IPS-18c (cell line): ENCODE measurements around the gene MAS1L.

Source experiments
- H3K4me3 ChIP-seq: 2 replicates; pipeline ENCODE4 v1.7.0; 2013; ENCODE audit warnings: low read depth, mild to moderate bottlenecking, low read length, moderate library complexity; ENCODE audit not compliant: insufficient read depth
- H3K9me3 ChIP-seq: one replicate; pipeline ENCODE4 v1.6.1; 2013; ENCODE audit warnings: mild to moderate bottlenecking, low read length, moderate library complexity; ENCODE audit not compliant: control insufficient read depth, insufficient read depth

Gene MAS1L

DNA sequence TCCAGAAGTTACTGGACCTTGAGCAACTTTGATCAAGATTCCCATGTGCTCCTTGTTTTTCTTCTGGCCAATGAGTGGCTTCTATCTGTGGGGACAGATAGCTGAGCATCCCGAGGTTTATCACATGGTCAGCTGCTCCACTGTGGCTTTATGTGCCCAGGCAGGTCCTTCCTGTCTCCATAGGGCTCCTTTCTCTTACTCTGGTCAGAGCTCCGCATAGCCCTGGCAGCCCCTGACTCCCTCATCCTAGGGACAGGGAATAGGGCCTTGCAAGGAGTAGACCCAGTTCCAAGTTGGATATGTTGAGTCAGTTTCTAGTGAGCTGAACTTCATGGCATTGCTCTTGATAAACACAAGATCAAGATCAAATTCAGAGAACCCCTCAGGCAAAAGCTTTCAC, 6.4 kb upstream of the MAS1L start:
- no peaks in the 10 kb centered on the region for H3K9me3 ChIP-seq
- no peak overlapping the region for H3K4me3 ChIP-seq

DNA sequence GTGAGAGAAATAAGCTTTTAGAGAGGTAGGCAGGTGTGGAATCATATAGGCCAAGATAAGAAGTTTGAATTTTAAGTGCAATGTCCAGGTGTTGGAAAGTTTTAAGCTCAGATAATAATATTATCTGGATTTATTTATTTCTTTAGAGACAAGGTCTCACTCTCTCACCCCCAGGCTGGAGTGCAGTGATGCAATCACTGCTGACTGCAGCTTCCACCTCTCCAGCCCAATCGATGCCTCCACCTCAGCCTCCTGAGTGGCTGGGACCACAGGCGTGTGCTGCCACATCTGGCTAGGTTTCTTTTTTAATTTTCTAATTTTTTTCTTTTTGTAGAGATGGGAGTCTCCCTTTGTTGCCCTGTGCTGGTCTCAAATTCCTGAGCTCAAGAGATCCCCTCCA, 5.5 kb upstream of the MAS1L start:
- Histone ChIP-seq H3K9me3 (no peaks in the 10 kb centered on the region), H3K4me3 (no peak overlapping the region)

DNA sequence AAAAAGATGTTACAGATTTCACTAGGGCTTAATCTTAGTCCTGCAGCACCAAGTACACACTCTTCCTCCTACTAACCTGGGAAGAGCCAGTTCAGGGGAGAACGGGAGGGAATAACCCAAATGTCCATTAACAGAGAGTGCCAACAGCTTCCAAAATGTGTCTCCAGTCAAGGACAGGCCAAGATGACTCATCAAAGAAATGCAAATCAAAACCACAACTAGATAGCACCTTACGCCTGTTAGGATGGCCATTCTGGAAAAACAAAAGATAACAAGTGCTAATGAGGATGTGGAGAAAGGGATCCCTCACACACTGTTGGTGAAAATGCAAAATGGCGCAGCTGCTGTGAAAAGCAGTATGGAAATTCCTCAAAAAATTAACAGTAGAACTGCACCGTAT, 3.8 kb upstream of the MAS1L start:
- no peaks in the 10 kb centered on the region for H3K9me3 ChIP-seq
- H3K4me3 ChIP-seq, result no peak overlapping the region

DNA sequence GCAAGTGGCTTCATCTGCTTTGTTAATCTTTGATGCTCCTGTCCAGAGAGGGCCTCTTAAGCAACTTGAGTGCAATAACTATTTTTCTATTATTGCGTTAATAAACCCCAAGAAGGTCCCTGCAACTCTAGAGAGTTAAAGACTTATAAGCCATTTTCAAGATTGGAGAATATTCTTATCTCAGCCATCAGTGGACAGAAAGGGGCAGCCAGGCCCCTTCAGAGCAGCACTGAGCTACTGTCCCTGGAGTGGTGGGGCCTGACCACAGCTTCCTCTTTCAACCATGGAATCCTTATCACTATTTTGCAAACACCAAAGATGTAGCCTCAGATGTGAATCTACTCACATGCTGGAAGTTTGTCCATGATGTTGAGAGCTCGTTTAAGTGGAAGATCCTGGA, 2.8 kb upstream of the MAS1L start:
- no peak overlapping the region for H3K4me3 ChIP-seq
- no peaks in the 10 kb centered on the region for H3K9me3 ChIP-seq

DNA sequence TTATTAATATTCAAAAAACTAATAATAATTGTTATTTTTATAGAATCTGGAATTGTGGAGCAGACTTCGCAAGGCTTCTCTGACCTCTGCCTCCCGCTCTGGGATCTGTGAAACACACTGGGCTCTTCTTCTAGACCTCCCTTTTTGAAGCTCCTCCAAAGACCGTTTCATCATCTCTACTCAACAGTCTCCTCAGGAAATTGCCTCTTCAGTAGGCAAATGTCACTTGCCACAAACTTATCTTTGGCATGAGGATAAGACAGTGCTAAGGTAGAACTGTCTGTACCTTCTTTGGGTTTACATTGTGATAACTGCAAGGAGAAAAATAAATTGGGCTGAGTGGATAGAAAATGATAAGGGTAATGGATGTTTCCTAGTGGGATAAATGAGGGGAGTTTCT, 2.3 kb upstream of the MAS1L start:
- no peaks in the 10 kb centered on the region for H3K9me3 ChIP-seq

DNA sequence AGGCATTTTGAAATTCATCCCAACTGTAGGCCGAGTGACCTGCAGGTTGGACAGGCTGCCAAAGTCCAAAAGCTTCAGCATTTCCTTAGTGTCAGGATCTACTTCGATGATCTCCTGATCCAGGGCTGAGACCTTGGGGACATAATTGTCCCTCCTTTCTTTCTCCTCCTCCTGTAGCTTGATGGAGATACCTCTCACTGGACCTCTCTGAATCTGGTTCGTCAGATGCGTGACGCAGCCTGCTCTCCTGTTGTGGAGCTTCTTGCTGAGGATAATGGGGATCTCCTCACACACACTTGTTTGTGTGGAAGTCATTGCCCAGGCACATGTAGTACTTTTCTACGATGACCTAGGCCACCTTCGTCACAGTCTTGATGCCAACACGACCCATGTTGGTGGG, 1.5 kb upstream of the MAS1L start:
- H3K9me3 ChIP-seq, result no peaks in the 10 kb centered on the region
- H3K4me3 ChIP-seq, result no peak overlapping the region

More for the DNA sequence above, 2.3 kb upstream of the MAS1L start:
- H3K4me3 ChIP-seq, result no peak overlapping the region

DNA sequence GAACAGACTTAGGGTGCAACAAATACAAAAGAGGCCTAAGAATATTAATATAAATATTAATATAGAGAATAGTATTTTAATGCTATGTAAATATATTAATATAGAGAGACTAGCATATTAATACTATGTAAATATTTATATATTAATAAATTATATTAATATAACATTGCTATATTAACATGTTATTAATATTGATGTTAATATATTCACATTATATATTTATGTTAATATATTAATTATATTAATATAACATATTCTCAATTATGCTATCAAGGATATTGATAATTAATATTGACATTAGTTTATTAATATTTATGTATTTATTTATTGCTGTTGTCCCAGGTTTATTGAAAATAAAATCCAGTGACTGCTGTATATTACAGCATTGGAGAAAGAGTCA, 1.1 kb upstream of the MAS1L start:
- Histone ChIP-seq H3K9me3 (no peaks in the 10 kb centered on the region), H3K4me3 (no peak overlapping the region)

DNA sequence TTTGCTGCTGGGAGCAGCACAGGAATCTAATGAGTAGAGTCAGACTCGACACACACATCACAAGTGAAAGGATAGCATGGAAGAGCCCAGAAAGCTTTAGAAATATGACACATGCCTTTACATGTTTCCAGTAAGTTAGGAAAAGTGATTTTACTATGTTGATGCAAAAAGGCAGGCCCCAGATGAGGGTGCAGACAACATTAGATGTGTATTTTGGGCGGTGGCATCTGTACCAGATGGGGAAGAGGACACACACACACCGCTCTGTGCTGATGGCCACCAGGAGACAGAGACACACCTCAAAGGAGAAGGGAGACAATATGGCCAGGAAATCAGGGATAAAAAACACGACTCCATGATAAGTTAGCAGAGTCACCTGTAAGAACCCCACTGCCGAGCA, 625 bp downstream of the MAS1L start:
- no peak overlapping the region for H3K4me3 ChIP-seq
- no peaks in the 10 kb centered on the region for H3K9me3 ChIP-seq

DNA sequence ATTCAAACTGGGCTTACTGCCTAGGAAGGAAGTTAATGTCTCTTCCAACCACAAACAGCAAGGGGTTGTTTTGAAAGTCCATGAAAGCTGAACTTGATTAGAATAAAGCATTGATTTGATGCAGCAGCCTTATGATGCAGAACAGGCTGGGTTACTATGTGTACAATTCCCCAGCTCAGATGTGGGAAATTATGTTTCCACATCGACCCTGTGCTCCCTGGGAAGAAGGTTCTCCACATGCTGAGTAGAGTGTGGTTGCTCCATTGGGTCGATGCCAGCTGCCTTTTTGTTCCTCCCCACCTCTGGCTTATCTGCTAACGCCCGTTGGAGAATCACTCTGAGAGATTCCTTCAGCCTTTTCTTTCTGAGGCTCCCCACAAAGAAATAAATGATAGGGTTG, 1.2 kb downstream of the MAS1L start:
- Histone ChIP-seq H3K9me3 (no peaks in the 10 kb centered on the region), H3K4me3 (no peak overlapping the region)

DNA sequence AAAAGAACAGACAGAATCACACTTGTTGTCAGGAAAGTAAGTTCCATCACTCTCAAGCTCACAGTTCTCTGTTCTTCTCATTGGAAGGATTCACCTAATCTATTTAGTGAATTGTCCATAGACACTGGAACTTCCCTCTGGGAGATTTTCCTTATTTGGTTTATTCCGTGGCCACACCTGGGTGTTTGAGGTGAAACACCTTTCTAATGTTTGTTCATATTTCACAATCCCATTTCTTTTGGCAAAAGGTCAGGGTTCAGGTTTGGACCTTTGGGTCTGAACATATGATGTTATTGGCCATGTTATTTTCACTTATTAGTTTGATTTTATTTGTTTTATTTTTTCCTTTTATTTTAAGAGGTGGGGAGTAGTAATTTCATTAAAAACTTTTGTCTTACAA, 4.0 kb downstream of the MAS1L start:
- no peak overlapping the region for H3K4me3 ChIP-seq

DNA sequence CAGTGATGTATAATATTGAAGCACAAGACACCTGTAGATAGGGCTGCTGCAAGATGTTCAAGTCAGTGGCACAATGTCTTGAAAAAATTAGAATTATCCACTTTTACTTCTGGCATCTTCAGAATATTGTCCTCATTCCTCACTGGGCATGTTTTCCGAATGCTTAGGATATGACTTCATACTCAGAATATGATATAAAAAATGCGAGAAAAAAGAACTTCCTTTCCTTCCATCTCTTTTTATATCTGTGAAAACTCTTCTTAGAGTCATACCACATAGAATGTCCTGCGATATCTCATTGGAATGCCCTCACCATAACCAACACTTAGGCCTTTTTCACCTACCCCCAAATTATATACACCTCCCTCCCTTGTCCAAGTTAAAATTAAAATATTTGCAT, 4.6 kb downstream of the MAS1L start:
- no peaks in the 10 kb centered on the region for H3K9me3 ChIP-seq
- H3K4me3 ChIP-seq, result no peak overlapping the region

More for the DNA sequence above, 4.0 kb downstream of the MAS1L start:
- no peaks in the 10 kb centered on the region for H3K9me3 ChIP-seq

DNA sequence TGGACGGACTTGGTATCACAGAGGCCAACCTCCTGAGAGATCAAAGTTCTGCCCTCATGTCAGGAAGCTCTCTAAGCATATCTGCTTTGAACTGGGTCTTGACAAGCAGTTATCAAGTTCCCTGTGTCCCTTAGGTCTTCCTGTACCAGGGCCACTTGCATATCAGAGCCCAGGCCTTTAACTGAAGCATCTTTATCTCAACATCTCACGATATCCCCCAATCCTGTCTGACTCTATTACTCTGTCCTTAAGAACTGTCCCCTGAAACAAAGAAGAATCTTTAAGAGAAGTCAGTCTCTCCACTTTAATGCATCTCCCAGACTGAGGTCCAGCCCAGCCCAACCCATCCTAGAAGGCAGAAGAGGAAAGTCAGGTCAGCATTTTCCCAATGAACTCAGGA, 8.2 kb downstream of the MAS1L start:
- H3K9me3 ChIP-seq, result no peaks in the 10 kb centered on the region
- no peak overlapping the region for H3K4me3 ChIP-seq

DNA sequence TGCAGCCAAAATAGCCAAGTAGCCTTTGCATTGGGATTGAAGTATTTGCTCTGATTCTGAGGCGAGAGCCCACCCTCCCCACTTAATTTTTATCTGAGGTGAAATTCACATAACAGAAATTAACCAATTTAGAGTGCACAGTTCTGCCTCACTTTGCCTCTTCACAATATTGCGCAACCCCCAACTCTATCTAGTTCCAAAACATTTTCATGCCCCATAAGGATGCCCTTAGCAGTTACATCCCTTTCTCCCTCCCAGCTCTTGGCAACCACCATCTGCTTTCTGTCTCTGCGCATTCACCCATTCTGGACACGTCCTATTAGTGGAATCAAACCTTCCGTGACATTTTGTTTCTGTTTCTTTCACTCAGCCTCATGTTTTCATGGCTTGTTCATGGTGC, 9.0 kb downstream of the MAS1L start:
- Histone ChIP-seq H3K9me3 (no peaks in the 10 kb centered on the region), H3K4me3 (no peak overlapping the region)

DNA sequence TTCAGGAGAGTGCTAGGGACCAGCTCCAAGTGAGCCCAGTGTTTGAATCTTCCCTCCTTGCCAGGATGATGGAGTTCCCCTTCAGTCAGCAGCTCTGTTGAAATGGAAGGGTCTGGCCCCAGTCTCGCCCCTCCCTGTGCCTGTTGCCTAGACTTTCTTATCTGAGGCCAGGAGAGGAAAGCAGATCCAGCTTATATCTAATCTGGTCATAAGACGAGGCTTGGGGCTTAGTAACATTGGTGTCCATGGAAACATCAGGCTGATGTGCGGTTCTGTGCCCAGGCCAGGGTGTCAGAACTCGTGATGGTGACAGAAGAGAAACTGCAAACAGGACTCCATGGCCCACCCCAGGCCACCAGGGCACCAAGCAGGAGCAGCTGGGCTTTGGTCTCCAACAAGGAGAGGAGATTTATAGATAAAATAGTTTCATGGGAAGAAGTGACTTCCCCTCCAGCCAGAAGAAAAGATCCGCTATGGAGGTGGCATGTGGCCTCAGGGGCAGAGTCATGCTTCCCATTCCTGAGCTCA, 9.8 kb downstream of the MAS1L start:
- Histone ChIP-seq H3K9me3 (no peaks in the 10 kb centered on the region), H3K4me3 (no peak overlapping the region)

DNA sequence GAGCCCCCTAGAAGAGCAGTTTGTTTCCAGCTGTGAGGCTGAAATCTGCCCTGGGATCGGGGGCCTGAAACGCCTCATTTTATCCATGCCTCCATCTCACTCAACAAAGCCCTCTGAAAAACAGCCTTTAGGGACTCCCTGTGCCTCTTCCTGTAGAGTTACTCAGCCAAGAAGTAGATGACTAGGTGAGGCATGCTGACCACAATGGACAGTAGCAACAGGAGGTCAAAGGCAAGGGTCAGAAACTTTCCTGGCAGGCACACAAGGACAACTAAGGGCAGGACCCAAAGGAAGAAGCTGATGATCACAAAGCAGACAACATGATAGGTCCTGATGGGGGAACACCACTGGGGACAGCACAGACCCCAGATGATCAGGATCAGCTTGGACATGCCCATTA, 12.8 kb downstream of the MAS1L start:
- Histone ChIP-seq H3K9me3 (no peaks in the 10 kb centered on the region), H3K4me3 (no peak overlapping the region)

DNA sequence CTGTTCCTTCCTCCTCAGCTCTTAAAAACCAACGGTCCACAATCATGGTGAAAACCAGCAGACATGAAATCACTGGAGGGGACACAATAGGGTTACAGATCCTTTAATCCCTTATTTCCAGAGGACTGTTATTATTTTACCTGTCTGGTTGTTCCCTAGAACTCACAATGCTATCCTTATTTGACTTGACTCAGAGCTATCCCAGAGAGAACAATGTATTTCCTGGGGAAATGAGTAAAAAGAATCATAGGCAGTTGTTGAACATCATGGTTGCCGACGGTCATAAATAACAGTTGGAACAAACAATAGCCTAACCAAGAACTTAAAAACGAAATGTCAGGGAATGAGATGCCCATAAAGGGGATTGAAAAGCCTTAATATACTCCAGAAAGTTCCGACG, 21.5 kb downstream of the MAS1L start:
- Histone ChIP-seq H3K4me3 (no peak overlapping the region), H3K9me3 (no peaks in the 10 kb centered on the region)

DNA sequence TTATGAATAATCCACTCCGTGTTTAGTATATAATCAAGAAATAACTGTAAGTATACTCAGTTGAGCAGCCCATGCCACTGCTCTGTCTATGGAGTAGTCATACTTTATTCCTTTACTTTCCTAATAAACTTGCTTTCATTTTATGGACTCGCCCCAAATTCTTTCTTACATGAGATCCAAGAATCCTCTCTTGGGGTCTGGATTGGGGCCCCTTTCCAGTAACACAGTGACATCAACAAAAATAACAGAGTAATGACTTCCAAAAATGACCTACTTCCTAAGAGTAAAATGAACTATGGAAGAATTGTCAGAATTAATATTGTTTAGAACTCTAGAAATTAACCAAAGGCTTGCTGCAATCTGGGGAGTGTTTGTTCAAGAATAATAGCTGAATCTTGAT, 22.0 kb downstream of the MAS1L start:
- Histone ChIP-seq H3K9me3 (no peaks in the 10 kb centered on the region), H3K4me3 (no peak overlapping the region)

DNA sequence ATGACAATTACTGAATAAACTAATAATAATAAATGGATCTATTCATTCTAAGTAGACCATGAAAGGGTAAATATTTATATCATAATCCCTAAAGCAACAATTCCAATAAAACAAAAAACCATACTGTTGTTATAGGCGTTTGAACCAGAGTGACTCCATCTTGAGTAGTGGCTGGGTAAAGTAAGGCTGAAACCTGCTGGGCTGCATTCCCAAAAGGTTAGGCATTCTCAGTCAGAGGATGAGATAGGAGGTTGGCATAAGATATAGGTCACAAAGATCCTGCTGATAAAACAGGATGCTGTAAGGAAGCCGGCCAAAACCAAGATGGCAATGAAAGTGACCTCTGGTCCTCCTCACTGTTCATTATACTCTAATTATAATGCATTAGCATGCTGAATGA, 22.5 kb downstream of the MAS1L start:
- no peaks in the 10 kb centered on the region for H3K9me3 ChIP-seq

DNA sequence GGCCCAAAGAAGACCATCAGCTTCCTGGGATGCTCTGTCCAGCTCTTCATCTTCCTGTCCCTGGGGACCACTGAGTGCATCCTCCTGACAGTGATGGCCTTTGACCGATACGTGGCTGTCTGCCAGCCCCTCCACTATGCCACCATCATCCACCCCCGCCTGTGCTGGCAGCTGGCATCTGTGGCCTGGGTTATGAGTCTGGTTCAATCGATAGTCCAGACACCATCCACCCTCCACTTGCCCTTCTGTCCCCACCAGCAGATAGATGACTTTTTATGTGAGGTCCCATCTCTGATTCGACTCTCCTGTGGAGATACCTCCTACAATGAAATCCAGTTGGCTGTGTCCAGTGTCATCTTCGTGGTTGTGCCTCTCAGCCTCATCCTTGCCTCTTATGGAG, 25.7 kb downstream of the MAS1L start:
- H3K9me3 ChIP-seq, result no peaks in the 10 kb centered on the region
- H3K4me3 ChIP-seq, result no peak overlapping the region

More for the DNA sequence above, 22.5 kb downstream of the MAS1L start:
- no peak overlapping the region for H3K4me3 ChIP-seq
